CD4-positive, alpha-beta T cell treated with Interferon gamma for 1 hour (primary cell): ENCODE results near the gene SLC22A23.

ENCODE experiments used
- DNase-seq: peaks from one replicate; pipeline ENCODE4 v3.0.0-alpha.2; 2020

SLC22A23 gene

DNA sequence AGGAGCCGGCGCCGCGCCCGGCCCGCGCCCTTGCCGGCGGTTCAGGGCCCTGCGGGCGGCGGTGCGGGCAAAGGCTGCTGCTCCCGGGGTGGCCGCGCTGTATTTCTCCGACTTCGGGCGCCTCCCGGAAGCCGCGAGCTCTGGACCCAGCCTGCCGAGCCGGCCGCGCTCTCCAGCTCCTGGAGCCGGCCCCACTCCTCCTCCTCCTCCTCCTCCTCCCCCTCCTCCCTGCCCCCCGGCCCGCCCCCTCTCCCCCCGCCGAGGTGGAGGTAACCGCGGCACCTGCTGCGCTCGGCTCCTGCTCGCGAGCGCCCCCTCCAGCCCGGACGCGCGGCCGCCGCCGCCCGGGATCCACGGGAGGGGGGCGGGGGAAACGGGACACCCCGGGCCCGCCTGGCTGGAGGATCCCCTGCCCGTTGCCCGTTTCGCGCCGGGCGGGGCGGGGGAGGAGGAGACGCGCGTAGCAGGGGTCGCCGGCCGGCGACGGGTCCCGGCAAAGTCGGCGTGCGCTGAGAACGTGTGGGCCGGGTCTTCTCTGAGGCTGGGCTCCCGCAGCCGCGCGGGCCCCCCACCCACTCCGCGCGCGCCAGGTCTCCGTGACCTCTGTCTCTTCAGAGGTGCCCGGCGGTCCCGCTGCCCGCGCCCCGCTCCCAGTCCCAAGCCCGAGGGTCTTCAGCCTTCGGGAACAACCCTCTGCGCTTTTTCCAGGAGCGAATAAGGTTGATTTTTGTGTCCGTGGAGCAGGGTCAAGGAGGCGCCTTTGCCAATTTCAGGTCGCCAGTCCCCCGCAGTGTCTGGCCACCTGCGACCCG, at the start of gene SLC22A23:
Gene SLC22A23 (minus strand): TSS at position 153 of the 812 bp plus-strand sequence. CDS start 491 bp downstream, outside the sequence.
- DNase-seq, result peak; percentile 72

DNA sequence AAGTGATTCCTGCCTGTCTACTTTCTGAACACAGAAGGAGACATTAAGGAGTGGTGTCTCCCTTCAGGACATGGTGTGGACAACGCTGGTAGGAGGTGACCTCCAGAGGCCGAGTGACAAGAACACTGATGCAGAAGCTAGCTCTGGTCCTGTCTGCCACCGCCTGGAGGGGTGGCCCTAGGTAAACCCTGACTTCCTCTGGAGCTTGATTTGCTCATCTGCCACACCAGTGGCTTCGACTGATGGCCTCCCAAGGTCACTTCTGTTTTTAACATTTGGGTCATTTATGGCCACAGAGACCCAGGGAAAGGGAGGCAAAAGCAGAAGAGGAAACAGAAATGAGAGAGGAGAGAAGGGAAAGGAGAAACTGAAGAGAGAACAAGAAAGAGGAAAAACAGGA, 49.4 kb upstream of the SLC22A23 start:
- DNase-seq, result no peak

GRCh38 chr6:3504938-3505805, 48.3 kb upstream of the SLC22A23 start:
- DNase-seq, result no peak

- DNase-seq, result no peak
Measured at GRCh38 chr6:3504354-3504753, 47.5 kb upstream of the SLC22A23 start.

- no peak for DNase-seq
Measured at GRCh38 chr6:3501826-3502500, 45.1 kb upstream of the SLC22A23 start.

- DNase-seq, result no peak
Measured at GRCh38 chr6:3500262-3501014, 43.6 kb upstream of the SLC22A23 start.

GRCh38 chr6:3499603-3500002, 42.8 kb upstream of the SLC22A23 start:
- DNase-seq, result no peak

GRCh38 chr6:3496395-3496794, 39.5 kb upstream of the SLC22A23 start:
- DNase-seq, result no peak

- no peak for DNase-seq
Measured at GRCh38 chr6:3494391-3495100, 37.7 kb upstream of the SLC22A23 start.

- no peak for DNase-seq
Measured at GRCh38 chr6:3490625-3490980, 33.8 kb upstream of the SLC22A23 start.

- DNase-seq, result no peak
Measured at GRCh38 chr6:3489961-3490624, 33.2 kb upstream of the SLC22A23 start.

- no peak for DNase-seq
Measured at GRCh38 chr6:3489027-3489757, 32.3 kb upstream of the SLC22A23 start.

DNA sequence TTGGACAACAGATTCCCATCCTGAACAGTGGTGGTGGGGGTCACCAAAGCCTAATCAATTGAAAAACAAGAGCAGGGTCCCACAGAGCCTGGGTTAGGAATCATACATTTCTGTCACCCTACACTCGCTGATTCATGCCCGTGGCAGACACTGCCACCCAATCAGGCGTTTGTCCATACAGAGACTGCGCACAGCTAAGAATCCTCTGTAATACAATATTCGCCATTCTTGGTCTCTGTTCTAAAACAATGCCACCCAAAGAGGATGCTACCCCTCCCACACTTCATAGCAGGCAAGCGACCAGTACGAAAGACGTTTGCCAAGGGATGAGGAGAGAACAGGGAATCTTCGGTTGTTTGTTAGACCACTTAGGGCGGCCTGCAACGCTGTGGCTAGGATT, 28.1 kb upstream of the SLC22A23 start:
- DNase-seq, result no peak

- DNase-seq, result no peak
Measured at GRCh38 chr6:3484192-3484591, 27.3 kb upstream of the SLC22A23 start.

DNA sequence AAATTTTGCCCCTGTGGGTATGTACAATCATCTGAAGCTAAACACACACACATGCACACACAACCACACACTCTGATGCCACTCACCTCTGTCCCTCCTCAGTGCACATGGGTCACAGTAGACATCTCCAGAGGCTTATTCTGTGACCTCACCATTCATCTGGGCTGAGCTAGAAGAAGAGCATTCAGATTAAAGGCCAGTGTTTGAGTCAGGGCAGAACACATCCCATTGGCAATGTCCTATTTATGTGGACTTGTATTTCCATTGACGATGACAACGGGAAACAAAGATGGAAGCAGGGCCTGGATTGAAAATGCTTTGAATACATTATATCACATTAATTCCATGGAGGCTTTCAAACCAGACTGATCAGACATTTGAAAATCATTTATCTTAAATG, 26.8 kb upstream of the SLC22A23 start:
- no peak for DNase-seq

DNA sequence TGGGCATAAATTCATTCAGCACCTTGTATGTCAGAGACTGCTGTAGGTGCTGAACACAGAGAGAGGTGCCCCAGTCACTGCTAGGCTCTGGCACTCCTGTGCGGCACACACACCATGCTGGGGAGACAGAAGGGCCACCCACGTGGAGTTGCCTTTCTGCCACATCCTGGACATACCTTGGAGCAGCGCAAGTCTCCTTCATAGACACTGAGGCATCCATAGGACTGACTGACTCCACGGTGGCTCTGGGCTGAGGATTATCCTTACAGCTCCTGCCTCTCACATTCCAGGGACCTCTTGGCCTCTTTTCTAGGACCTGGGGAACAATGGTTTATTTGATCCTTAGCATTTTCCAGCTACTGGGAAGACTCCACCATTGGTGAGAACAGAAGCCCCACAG, 26.0 kb upstream of the SLC22A23 start:
- no peak for DNase-seq

- DNase-seq, result no peak
Measured at GRCh38 chr6:3481640-3482039, 24.8 kb upstream of the SLC22A23 start.

- no peak for DNase-seq
Measured at GRCh38 chr6:3480009-3480408, 23.2 kb upstream of the SLC22A23 start.

DNA sequence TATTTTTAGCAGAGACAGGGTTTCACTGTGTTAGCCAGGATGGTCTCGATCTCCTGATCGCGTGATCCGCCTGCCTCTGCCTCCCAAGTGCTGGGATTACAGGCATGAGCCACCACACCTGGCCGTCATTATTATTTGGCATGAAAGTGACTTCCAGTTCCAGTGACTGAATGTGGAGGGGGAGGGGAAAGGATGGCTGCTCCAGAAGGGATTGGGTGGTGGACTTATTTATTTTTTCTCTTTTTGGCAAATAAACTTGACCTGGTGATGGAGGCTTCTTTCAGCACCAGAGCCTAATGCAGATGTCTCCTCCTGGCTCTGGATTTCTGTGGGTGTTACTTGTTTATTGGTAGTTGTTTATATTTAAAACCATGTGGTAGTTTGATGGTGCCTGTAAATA, 16.9 kb upstream of the SLC22A23 start:
- DNase-seq, result no peak

DNA sequence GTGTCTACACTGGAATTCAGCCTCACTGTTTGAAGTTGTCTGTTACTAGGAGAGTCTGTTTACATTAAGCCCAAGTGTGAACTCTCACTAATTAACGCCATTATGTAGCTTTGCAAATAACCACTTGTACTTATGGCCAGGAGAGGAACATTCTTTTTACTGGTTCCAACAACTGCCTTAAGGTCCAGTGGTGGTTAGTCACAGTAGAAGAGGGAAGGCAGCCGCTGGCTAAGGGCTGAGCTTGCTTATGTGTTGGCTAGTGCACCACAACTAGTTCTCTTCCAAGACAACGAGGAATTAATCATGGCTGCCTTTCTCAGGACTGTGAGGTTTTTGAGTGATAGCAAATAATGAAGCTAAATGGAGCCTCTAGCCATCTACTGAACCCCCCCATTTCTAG, 14.9 kb upstream of the SLC22A23 start:
- no peak for DNase-seq

DNA sequence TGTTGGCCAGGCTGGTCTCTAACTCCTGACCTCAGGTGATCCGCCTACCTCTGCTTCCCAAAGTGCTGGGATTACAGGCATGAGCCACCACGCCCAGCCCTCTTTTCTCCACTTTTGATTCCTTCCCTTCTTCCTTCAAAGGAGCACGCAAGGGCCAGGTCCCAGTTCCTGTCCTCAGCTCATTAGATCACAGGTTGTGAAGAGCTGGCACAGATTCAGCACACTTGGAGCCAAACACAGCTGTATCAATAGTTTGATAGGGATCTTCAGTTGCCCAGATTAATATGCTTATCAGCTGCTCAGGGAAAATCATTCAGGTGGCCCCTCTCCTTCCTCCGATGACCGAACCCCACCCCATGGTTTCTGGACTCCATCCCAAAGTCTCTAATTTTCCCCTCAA, 14.4 kb upstream of the SLC22A23 start:
- no peak for DNase-seq
